ENCODE data around the gene USP54.
"Not testable (repeated sequence)": the region's sequence is repeated elsewhere in the genome, so short reads cannot be mapped to it uniquely, and the experiment has no call there.

Gene USP54

GRCh38 chr10:73593110-73593509, 2.0 kb upstream of the USP54 start:
- Histone ChIP-seq H3K36me3 (ENCODE audit: insufficient read depth, low read length) (no peaks in the 10 kb centered on the region), H3K27ac (no peak overlapping the region; the same call in 1 of the 2 replicates), H3K9ac (ENCODE audit: insufficient read length) (no peak overlapping the region), H3K4me3 (no peak overlapping the region), H3K9me3 (ENCODE audit: low read depth, low read length) (no peaks in the 10 kb centered on the region)
- DNase-seq (ENCODE audit: low read depth, low spot score): no peak
- TF ChIP-seq EZH2 (IDR thresholded peaks at IDR 0.05) (no peak), POLR2AphosphoS5 (IDR thresholded peaks at IDR 0.05; ENCODE audit: borderline replicate concordance, low read depth, low read length) (no peak), FOXP2 (optimal IDR thresholded peaks at IDR 0.05; ENCODE audit: control extremely low read depth, extremely low read length, insufficient read depth) (no peak)

GRCh38 chr10:73591935-73592699, 975 bp upstream of the USP54 start:
- Histone ChIP-seq H3K9me3 (ENCODE audit: low read depth, low read length) (no peaks in the 10 kb centered on the region), H3K27ac (peak overlapping the region; percentile 83), H3K4me3 (peak overlapping the region; percentile 63), H3K36me3 (ENCODE audit: insufficient read depth, low read length) (no peaks in the 10 kb centered on the region), H3K9ac (ENCODE audit: insufficient read length) (peak overlapping the region; percentile 55)
- no peak for TF ChIP-seq FOXP2 (optimal IDR thresholded peaks at IDR 0.05; ENCODE audit: control extremely low read depth, extremely low read length, insufficient read depth)
- no peak for TF ChIP-seq POLR2AphosphoS5 (IDR thresholded peaks at IDR 0.05; ENCODE audit: borderline replicate concordance, low read depth, low read length)
- TF ChIP-seq EZH2 (IDR thresholded peaks at IDR 0.05): no peak
- DNase-seq (ENCODE audit: low read depth, low spot score): no peak

- Histone ChIP-seq H3K9ac (ENCODE audit: insufficient read length) (no peak overlapping the region), H3K9me3 (ENCODE audit: low read depth, low read length) (no peaks in the 10 kb centered on the region), H3K36me3 (ENCODE audit: insufficient read depth, low read length) (no peaks in the 10 kb centered on the region), H3K4me3 (no peak overlapping the region), H3K27ac (no peak overlapping the region)
- TF ChIP-seq POLR2AphosphoS5 (IDR thresholded peaks at IDR 0.05; ENCODE audit: borderline replicate concordance, low read depth, low read length): no peak
- no peak for TF ChIP-seq FOXP2 (optimal IDR thresholded peaks at IDR 0.05; ENCODE audit: control extremely low read depth, extremely low read length, insufficient read depth)
- no peak for TF ChIP-seq EZH2 (IDR thresholded peaks at IDR 0.05)
- DNase-seq (ENCODE audit: low read depth, low spot score): no peak
These were observed 1.5 kb downstream of the USP54 start for GRCh38 chr10:73589563-73590126.

- DNase-seq (ENCODE audit: low read depth, low spot score): no peak
- Histone ChIP-seq H3K9me3 (ENCODE audit: low read depth, low read length) (no peaks in the 10 kb centered on the region), H3K9ac (ENCODE audit: insufficient read length) (no peak overlapping the region), H3K4me3 (no peak overlapping the region), H3K36me3 (ENCODE audit: insufficient read depth, low read length) (no peaks in the 10 kb centered on the region), H3K27ac (no peak overlapping the region)
- TF ChIP-seq POLR2AphosphoS5 (IDR thresholded peaks at IDR 0.05; ENCODE audit: borderline replicate concordance, low read depth, low read length) (no peak), FOXP2 (optimal IDR thresholded peaks at IDR 0.05; ENCODE audit: control extremely low read depth, extremely low read length, insufficient read depth) (no peak), EZH2 (IDR thresholded peaks at IDR 0.05) (no peak)
These were observed 2.5 kb downstream of the USP54 start for GRCh38 chr10:73588656-73589055.

- Histone ChIP-seq H3K36me3 (ENCODE audit: insufficient read depth, low read length) (no peaks in the 10 kb centered on the region), H3K4me3 (peak overlapping the region; percentile 51), H3K9ac (ENCODE audit: insufficient read length) (no peak overlapping the region), H3K9me3 (ENCODE audit: low read depth, low read length) (no peaks in the 10 kb centered on the region), H3K27ac (peak overlapping the region; percentile 88)
- DNase-seq (ENCODE audit: low read depth, low spot score): no peak
- TF ChIP-seq EZH2 (IDR thresholded peaks at IDR 0.05) (no peak), FOXP2 (optimal IDR thresholded peaks at IDR 0.05; ENCODE audit: control extremely low read depth, extremely low read length, insufficient read depth) (no peak), POLR2AphosphoS5 (IDR thresholded peaks at IDR 0.05; ENCODE audit: borderline replicate concordance, low read depth, low read length) (no peak)
These were observed 4.6 kb downstream of the USP54 start for GRCh38 chr10:73586583-73586984.

- Histone ChIP-seq H3K27ac (no peak overlapping the region), H3K9me3 (ENCODE audit: low read depth, low read length) (no peaks in the 10 kb centered on the region), H3K36me3 (ENCODE audit: insufficient read depth, low read length) (no peaks in the 10 kb centered on the region), H3K4me3 (no peak overlapping the region), H3K9ac (ENCODE audit: insufficient read length) (no peak overlapping the region)
- TF ChIP-seq EZH2 (IDR thresholded peaks at IDR 0.05) (no peak), FOXP2 (optimal IDR thresholded peaks at IDR 0.05; ENCODE audit: control extremely low read depth, extremely low read length, insufficient read depth) (no peak), POLR2AphosphoS5 (IDR thresholded peaks at IDR 0.05; ENCODE audit: borderline replicate concordance, low read depth, low read length) (no peak)
- DNase-seq (ENCODE audit: low read depth, low spot score): no peak
These were observed 5.8 kb downstream of the USP54 start for GRCh38 chr10:73585327-73585726.

- Histone ChIP-seq H3K27ac (no peak overlapping the region), H3K9me3 (ENCODE audit: low read depth, low read length) (no peaks in the 10 kb centered on the region), H3K9ac (ENCODE audit: insufficient read length) (no peak overlapping the region), H3K36me3 (ENCODE audit: insufficient read depth, low read length) (no peaks in the 10 kb centered on the region), H3K4me3 (no peak overlapping the region)
- no peak for DNase-seq (ENCODE audit: low read depth, low spot score)
- TF ChIP-seq FOXP2 (optimal IDR thresholded peaks at IDR 0.05; ENCODE audit: control extremely low read depth, extremely low read length, insufficient read depth) (no peak), POLR2AphosphoS5 (IDR thresholded peaks at IDR 0.05; ENCODE audit: borderline replicate concordance, low read depth, low read length) (no peak), EZH2 (IDR thresholded peaks at IDR 0.05) (no peak)
These were observed 6.4 kb downstream of the USP54 start for GRCh38 chr10:73584737-73585136.

- Histone ChIP-seq H3K36me3 (ENCODE audit: insufficient read depth, low read length) (no peaks in the 10 kb centered on the region), H3K27ac (no peak overlapping the region), H3K4me3 (no peak overlapping the region), H3K9me3 (ENCODE audit: low read depth, low read length) (no peaks in the 10 kb centered on the region), H3K9ac (ENCODE audit: insufficient read length) (no peak overlapping the region)
- DNase-seq (ENCODE audit: low read depth, low spot score): no peak
- TF ChIP-seq POLR2AphosphoS5 (IDR thresholded peaks at IDR 0.05; ENCODE audit: borderline replicate concordance, low read depth, low read length) (no peak), FOXP2 (optimal IDR thresholded peaks at IDR 0.05; ENCODE audit: control extremely low read depth, extremely low read length, insufficient read depth) (no peak), EZH2 (IDR thresholded peaks at IDR 0.05) (no peak)
These were observed 9.2 kb downstream of the USP54 start for GRCh38 chr10:73581918-73582317.

GRCh38 chr10:73578927-73579326, 12.2 kb downstream of the USP54 start:
- not testable (repeated sequence) for H3K9ac ChIP-seq (ENCODE audit: insufficient read length); H3K9me3 ChIP-seq (ENCODE audit: low read depth, low read length); DNase-seq (ENCODE audit: low read depth, low spot score); H3K36me3 ChIP-seq (ENCODE audit: insufficient read depth, low read length); H3K27ac ChIP-seq; H3K4me3 ChIP-seq
